ENCODE measurements around the gene ELP4.

The ELP4 gene

DNA sequence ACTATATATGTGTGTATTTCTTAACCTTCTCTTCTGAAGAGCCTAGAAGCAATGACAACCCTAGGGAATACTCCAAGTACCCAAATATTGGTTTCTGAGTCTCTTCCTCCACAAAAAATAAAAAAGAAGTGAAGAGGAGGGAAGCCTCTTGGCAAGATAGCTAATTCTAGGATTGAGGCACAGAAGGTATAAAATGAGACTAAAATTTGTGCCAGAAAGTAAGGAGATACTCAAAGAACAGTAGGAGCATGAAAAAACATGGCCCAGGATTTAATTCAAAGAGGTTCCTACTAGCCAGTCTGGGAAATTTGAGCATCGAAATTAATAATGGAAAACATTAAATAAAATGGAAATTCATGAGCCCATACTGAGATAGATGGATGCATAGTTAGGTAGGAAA lies 189.5 kb downstream of the ELP4 start:
- Histone ChIP-seq H3K14ac (ENCODE audit: low read length in 2 of 2) (no peak overlapping the region), H4K91ac (ENCODE audit: low read length) (no peak overlapping the region)

DNA sequence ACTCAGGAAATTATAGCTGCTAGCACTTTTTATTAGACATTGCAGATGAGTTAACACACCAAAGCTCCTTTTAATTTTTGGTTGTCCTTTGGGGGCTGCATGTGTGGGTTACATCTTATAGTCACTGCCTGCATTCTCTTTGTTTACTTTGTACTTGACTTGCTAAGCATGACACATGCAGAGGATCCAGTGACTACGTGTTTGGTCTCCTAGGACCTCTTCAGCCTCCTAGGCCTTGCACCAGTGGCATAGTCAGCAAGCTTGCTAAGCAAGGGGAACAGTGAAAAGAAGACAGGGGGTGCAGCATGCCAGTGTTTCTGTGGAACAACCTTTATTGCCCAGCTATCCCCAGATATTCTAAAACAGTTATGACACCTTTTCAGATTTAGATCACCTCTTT lies 193.4 kb downstream of the ELP4 start:
- H3K18ac ChIP-seq (ENCODE audit: low read depth in 1 of 2, low read length in 2 of 2) = no peak overlapping the region
- H2AFZ ChIP-seq (ENCODE audit: low read depth, low read length) = no peak overlapping the region
- no peak overlapping the region for H2BK120ac ChIP-seq (ENCODE audit: low read depth, low read length)
- H3K27ac ChIP-seq (ENCODE audit: low read length, poor library complexity, severe bottlenecking) = no peak overlapping the region
- H3K4me3 ChIP-seq (ENCODE audit: insufficient read depth in 1 of 2, low read depth in 1 of 2, low read length in 2 of 2) = no peak overlapping the region
- 0% methylated on average over 1 of the region's 1 CpG for WGBS
- peak; percentile 46 for DNase-seq
- no peak overlapping the region for H4K8ac ChIP-seq (ENCODE audit: low read length)
- no peak overlapping the region for H3K4ac ChIP-seq (ENCODE audit: low read depth in 1 of 2, low read length in 2 of 2)
- no peaks in the 10 kb centered on the region for H3K9me3 ChIP-seq (ENCODE audit: control insufficient read depth, low read length)
- H3K23ac ChIP-seq (ENCODE audit: low read length in 2 of 2) = no peak overlapping the region
- H3K4me1 ChIP-seq (ENCODE audit: control insufficient read depth, insufficient read depth, low read depth, low read length) = no peaks in the 10 kb centered on the region
- no peak overlapping the region for H3K4me2 ChIP-seq (ENCODE audit: low read length, poor library complexity, severe bottlenecking)
- H3K27me3 ChIP-seq (ENCODE audit: control insufficient read depth in 1 of 2, insufficient read depth in 1 of 2, low read length in 2 of 2) = no peaks in the 10 kb centered on the region
- H3K36me3 ChIP-seq (ENCODE audit: control insufficient read depth in 1 of 2, insufficient read depth in 2 of 2, low read depth in 1 of 2, low read length in 2 of 2) = no peaks in the 10 kb centered on the region
- no peak overlapping the region for H2BK12ac ChIP-seq (ENCODE audit: low read length in 2 of 2)
- no peaks in the 10 kb centered on the region for H3K79me1 ChIP-seq (replicated peaks; ENCODE audit: low read length, poor library complexity, severe bottlenecking)
- no peak overlapping the region for H2AK5ac ChIP-seq (ENCODE audit: low read length, severe bottlenecking)
- H3K9ac ChIP-seq (ENCODE audit: low read length) = no peak overlapping the region
- H2BK15ac ChIP-seq (ENCODE audit: low read depth, poor library complexity, severe bottlenecking) = no peak overlapping the region
- H2BK5ac ChIP-seq (ENCODE audit: low read depth, low read length, poor library complexity, severe bottlenecking) = no peak overlapping the region
- H3K14ac ChIP-seq (ENCODE audit: low read length in 2 of 2) = no peak overlapping the region
- no peak overlapping the region for H4K91ac ChIP-seq (ENCODE audit: low read length)

More for the DNA sequence above, 189.5 kb downstream of the ELP4 start:
- Histone ChIP-seq H2BK5ac (ENCODE audit: low read depth, low read length, poor library complexity, severe bottlenecking) (no peak overlapping the region), H2BK120ac (ENCODE audit: low read depth, low read length) (no peak overlapping the region), H3K18ac (ENCODE audit: low read depth in 1 of 2, low read length in 2 of 2) (no peak overlapping the region), H3K23ac (ENCODE audit: low read length in 2 of 2) (no peak overlapping the region), H2BK12ac (ENCODE audit: low read length in 2 of 2) (no peak overlapping the region), H3K36me3 (ENCODE audit: control insufficient read depth in 1 of 2, insufficient read depth in 2 of 2, low read depth in 1 of 2, low read length in 2 of 2) (no peaks in the 10 kb centered on the region), H3K4me2 (ENCODE audit: low read length, poor library complexity, severe bottlenecking) (no peak overlapping the region), H3K9me3 (ENCODE audit: control insufficient read depth, low read length) (no peaks in the 10 kb centered on the region), H3K9ac (ENCODE audit: low read length) (no peak overlapping the region), H3K27me3 (ENCODE audit: control insufficient read depth in 1 of 2, insufficient read depth in 1 of 2, low read length in 2 of 2) (no peaks in the 10 kb centered on the region), H2AK5ac (ENCODE audit: low read length, severe bottlenecking) (no peak overlapping the region), H3K27ac (ENCODE audit: low read length, poor library complexity, severe bottlenecking) (no peak overlapping the region), H3K4me1 (ENCODE audit: control insufficient read depth, insufficient read depth, low read depth, low read length) (no peaks in the 10 kb centered on the region), H2BK15ac (ENCODE audit: low read depth, poor library complexity, severe bottlenecking) (no peak overlapping the region), H3K79me1 (replicated peaks; ENCODE audit: low read length, poor library complexity, severe bottlenecking) (no peaks in the 10 kb centered on the region), H2AFZ (ENCODE audit: low read depth, low read length) (no peak overlapping the region), H3K4ac (ENCODE audit: low read depth in 1 of 2, low read length in 2 of 2) (no peak overlapping the region), H3K4me3 (ENCODE audit: insufficient read depth in 1 of 2, low read depth in 1 of 2, low read length in 2 of 2) (no peak overlapping the region), H4K8ac (ENCODE audit: low read length) (no peak overlapping the region)
- no CpG with 5 or more reads among the region's 1 CpG for WGBS
- DNase-seq = no peak

DNA sequence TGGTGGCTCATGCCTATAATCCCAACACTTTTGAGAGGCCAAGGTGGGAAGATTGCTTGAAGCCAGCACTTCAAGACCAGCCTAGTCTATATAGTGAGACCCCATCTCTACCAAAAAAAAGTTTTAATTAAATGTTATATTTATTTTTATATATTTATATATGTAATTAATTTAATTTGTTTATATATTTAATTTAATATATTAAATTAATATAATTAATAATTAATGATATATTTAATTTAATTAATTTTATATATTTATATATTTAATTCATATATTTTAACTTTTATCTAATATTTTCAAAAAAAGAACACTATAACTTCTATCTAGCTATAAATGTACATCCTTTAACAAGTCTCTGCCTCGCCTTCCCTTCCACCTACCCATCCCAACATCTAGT lies 196.8 kb downstream of the ELP4 start:
- Histone ChIP-seq H3K4me1 (ENCODE audit: control insufficient read depth, insufficient read depth, low read depth, low read length) (no peaks in the 10 kb centered on the region), H3K9me3 (ENCODE audit: control insufficient read depth, low read length) (no peaks in the 10 kb centered on the region), H2AK5ac (ENCODE audit: low read length, severe bottlenecking) (no peak overlapping the region), H2BK120ac (ENCODE audit: low read depth, low read length) (no peak overlapping the region), H3K4me2 (ENCODE audit: low read length, poor library complexity, severe bottlenecking) (no peak overlapping the region), H3K36me3 (ENCODE audit: control insufficient read depth in 1 of 2, insufficient read depth in 2 of 2, low read depth in 1 of 2, low read length in 2 of 2) (no peaks in the 10 kb centered on the region), H3K18ac (ENCODE audit: low read depth in 1 of 2, low read length in 2 of 2) (no peak overlapping the region), H3K27ac (ENCODE audit: low read length, poor library complexity, severe bottlenecking) (no peak overlapping the region), H3K9ac (ENCODE audit: low read length) (no peak overlapping the region), H2AFZ (ENCODE audit: low read depth, low read length) (no peak overlapping the region), H2BK5ac (ENCODE audit: low read depth, low read length, poor library complexity, severe bottlenecking) (no peak overlapping the region), H3K79me1 (replicated peaks; ENCODE audit: low read length, poor library complexity, severe bottlenecking) (no peaks in the 10 kb centered on the region), H2BK12ac (ENCODE audit: low read length in 2 of 2) (no peak overlapping the region), H2BK15ac (ENCODE audit: low read depth, poor library complexity, severe bottlenecking) (no peak overlapping the region), H3K14ac (ENCODE audit: low read length in 2 of 2) (no peak overlapping the region), H3K23ac (ENCODE audit: low read length in 2 of 2) (no peak overlapping the region), H4K8ac (ENCODE audit: low read length) (no peak overlapping the region), H3K4ac (ENCODE audit: low read depth in 1 of 2, low read length in 2 of 2) (no peak overlapping the region), H3K27me3 (ENCODE audit: control insufficient read depth in 1 of 2, insufficient read depth in 1 of 2, low read length in 2 of 2) (no peaks in the 10 kb centered on the region), H3K4me3 (ENCODE audit: insufficient read depth in 1 of 2, low read depth in 1 of 2, low read length in 2 of 2) (no peak overlapping the region), H4K91ac (ENCODE audit: low read length) (no peak overlapping the region)
- WGBS = 100% methylated on average over 1 of the region's 1 CpG
- no peak for DNase-seq

GRCh38 chr11:31711137-31711536 lies 201.6 kb downstream of the ELP4 start:
- no peak overlapping the region for H3K4me2 ChIP-seq (ENCODE audit: low read length, poor library complexity, severe bottlenecking)
- no peak overlapping the region for H3K4ac ChIP-seq (ENCODE audit: low read depth in 1 of 2, low read length in 2 of 2)
- no peak overlapping the region for H2AFZ ChIP-seq (ENCODE audit: low read depth, low read length)
- no peaks in the 10 kb centered on the region for H3K79me1 ChIP-seq (replicated peaks; ENCODE audit: low read length, poor library complexity, severe bottlenecking)
- no peak overlapping the region for H4K91ac ChIP-seq (ENCODE audit: low read length)
- H3K36me3 ChIP-seq (ENCODE audit: control insufficient read depth in 1 of 2, insufficient read depth in 2 of 2, low read depth in 1 of 2, low read length in 2 of 2) = no peaks in the 10 kb centered on the region
- H3K27me3 ChIP-seq (ENCODE audit: control insufficient read depth in 1 of 2, insufficient read depth in 1 of 2, low read length in 2 of 2) = no peaks in the 10 kb centered on the region
- DNase-seq = no peak
- H3K4me1 ChIP-seq (ENCODE audit: control insufficient read depth, insufficient read depth, low read depth, low read length) = no peaks in the 10 kb centered on the region
- no peak overlapping the region for H2BK15ac ChIP-seq (ENCODE audit: low read depth, poor library complexity, severe bottlenecking)
- no peak overlapping the region for H3K4me3 ChIP-seq (ENCODE audit: insufficient read depth in 1 of 2, low read depth in 1 of 2, low read length in 2 of 2)
- no peaks in the 10 kb centered on the region for H3K9me3 ChIP-seq (ENCODE audit: control insufficient read depth, low read length)
- H3K9ac ChIP-seq (ENCODE audit: low read length) = no peak overlapping the region
- H3K27ac ChIP-seq (ENCODE audit: low read length, poor library complexity, severe bottlenecking) = no peak overlapping the region
- no peak overlapping the region for H4K8ac ChIP-seq (ENCODE audit: low read length)
- no peak overlapping the region for H2BK120ac ChIP-seq (ENCODE audit: low read depth, low read length)
- no peak overlapping the region for H3K23ac ChIP-seq (ENCODE audit: low read length in 2 of 2)
- no peak overlapping the region for H3K18ac ChIP-seq (ENCODE audit: low read depth in 1 of 2, low read length in 2 of 2)
- H3K14ac ChIP-seq (ENCODE audit: low read length in 2 of 2) = no peak overlapping the region
- WGBS = 20% methylated on average over 1 of the region's 2 CpGs
- H2AK5ac ChIP-seq (ENCODE audit: low read length, severe bottlenecking) = no peak overlapping the region
- no peak overlapping the region for H2BK12ac ChIP-seq (ENCODE audit: low read length in 2 of 2)
- H2BK5ac ChIP-seq (ENCODE audit: low read depth, low read length, poor library complexity, severe bottlenecking) = no peak overlapping the region

All from mesenchymal stem cell (in vitro differentiated cells and primary cell).